GM21360 (cell line): Measurements from ENCODE around the gene ATOH8.
"Not testable (repeated sequence)": the region's sequence is repeated elsewhere in the genome, so short reads cannot be mapped to it uniquely, and the experiment has no call there.

ENCODE experiments used
- ATAC-seq: cut with Tn5 transposase; IDR thresholded peaks from one replicate; pipeline ENCODE4 v1.9.1; 2021; ENCODE audit warnings: mild to moderate bottlenecking, moderate library complexity; ENCODE audit not compliant: unreplicated experiment

The ATOH8 gene

GRCh38 chr2:85753525-85754312, at the start of gene ATOH8:
Gene ATOH8 (plus strand): TSS chr2:85753991. CDS start chr2:85754190, 199 bp downstream.
- no peak for ATAC-seq

- no peak for ATAC-seq
Measured at GRCh38 chr2:85704038-85704437, 49.8 kb upstream of the ATOH8 start.

GRCh38 chr2:85704800-85705679, 48.8 kb upstream of the ATOH8 start:
- peak; percentile 48 for ATAC-seq

DNA sequence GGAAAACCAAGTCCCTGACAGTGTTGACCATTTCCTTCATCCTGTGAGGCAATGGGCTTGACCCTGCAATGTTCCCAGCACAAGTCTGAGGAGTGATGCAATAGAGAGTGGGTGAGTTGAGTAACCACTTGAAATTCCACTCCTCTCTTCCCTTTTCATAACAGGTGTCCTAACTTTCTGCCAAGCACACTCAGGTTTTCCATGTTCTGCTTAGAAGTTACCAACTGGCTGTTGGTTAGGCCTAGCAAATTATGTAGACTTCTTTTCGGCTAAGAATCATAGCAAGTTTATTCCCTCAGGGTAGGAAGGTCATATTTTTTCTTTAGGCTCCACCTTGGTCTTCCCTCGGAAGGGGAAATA, 48.1 kb upstream of the ATOH8 start:
- ATAC-seq, result no peak

DNA sequence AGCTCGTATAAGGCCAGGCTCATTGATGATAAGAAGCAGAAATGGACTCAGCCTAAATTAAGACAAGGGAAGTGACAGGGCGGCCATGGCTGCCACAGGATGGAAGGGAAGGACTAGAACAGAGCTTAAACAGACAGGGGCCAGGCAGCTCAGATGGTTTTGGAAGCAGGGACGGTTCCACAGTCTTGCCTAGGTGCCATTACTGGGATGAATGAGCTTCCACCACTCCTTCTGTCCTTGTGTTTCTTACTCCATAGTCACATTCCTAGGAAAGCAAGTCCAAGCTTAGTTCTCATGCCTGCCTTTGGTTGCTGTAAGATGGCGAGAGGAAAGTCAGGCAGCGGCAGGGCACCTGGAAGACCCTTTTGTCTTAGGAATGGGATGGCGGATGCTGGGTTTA, 47.7 kb upstream of the ATOH8 start:
- no peak for ATAC-seq

GRCh38 chr2:85706599-85707296, 47.0 kb upstream of the ATOH8 start:
- no peak for ATAC-seq

DNA sequence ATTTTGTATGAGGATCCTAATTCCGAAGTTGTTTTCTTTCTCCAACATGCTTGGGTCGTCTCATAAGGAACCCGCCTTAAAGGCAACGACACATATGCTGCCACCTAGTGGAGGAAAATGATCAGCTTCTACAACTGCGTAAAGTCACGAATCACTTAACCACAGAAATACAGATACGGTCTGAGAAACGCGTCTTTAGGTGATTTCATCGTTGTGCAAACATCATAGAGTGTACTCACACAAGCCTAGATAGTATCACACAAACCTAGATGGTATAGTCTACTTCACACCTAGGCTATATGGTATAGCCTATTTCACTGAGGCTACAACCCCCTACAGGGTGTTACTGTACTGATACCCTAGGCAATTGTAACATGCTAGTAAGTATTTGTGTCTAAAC, 46.5 kb upstream of the ATOH8 start:
- no peak for ATAC-seq

DNA sequence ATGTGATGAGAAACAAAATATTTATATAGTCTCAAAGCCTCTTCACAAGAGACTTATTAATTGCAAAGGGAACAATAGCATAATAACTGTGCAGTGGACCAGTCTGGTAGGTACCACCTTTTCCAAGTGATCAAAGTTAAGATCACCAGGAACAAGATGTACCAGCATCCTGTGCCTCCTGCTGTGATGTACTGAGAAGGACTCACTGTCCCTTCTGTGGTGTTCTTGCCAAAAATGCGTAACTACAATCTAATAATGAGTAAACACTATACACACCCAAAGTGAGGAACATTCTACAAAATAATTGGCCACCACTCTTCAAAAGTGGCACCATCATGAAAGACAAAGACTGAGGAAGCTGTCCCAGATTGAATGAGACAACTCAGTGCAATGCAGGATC, 45.1 kb upstream of the ATOH8 start:
- ATAC-seq, result no peak

- ATAC-seq, result no peak
Measured at GRCh38 chr2:85709401-85709811, 44.4 kb upstream of the ATOH8 start.

- no peak for ATAC-seq
Measured at GRCh38 chr2:85710687-85711577, 42.9 kb upstream of the ATOH8 start.

- no peak for ATAC-seq
Measured at GRCh38 chr2:85711578-85712060, 42.2 kb upstream of the ATOH8 start.

GRCh38 chr2:85712336-85712735, 41.5 kb upstream of the ATOH8 start:
- no peak for ATAC-seq

- ATAC-seq, result no peak
Measured at GRCh38 chr2:85712849-85713612, 40.8 kb upstream of the ATOH8 start.

- ATAC-seq, result no peak
Measured at GRCh38 chr2:85713836-85714235, 40.0 kb upstream of the ATOH8 start.

DNA sequence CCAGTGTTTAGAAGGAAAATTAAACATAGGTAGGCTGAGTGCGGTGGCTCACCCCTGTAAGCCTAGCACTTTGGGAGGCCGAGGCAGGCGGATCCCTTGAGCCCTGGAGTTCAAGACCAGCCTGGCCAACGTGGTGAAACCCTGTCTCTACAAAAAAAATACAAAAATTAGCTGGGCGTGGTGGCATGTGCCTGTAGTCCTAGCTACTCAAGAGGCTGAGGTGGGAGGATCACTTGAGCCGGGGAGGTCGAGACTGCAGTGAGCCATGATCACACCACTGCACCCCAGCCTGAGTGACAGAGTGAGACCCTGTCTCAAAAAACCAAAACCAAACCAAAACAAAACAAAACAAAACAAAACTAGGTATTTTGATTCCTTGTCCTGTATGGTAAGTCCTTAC, 39.4 kb upstream of the ATOH8 start:
- not testable (repeated sequence) for ATAC-seq

DNA sequence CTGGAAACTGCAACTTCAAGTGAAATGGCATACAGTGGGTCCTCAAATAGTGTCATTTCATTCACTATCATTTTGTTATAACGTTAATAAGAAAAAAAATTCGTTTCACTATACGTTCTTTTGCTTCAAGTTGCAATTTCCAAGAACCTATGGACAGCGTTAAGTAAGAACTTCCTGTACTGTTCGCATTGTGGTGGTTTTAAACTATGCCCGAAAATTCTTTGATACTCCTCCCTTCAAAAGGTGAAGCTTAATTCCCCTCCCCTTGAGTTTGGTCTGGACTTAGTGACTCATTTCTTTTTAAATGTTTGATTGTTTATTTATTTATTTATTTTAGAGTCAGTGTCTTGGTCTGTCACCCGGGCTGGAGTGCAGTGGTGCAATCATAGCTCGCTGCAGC, 39.0 kb upstream of the ATOH8 start:
- no peak for ATAC-seq

- no peak for ATAC-seq
Measured at GRCh38 chr2:85716346-85716914, 37.4 kb upstream of the ATOH8 start.

DNA sequence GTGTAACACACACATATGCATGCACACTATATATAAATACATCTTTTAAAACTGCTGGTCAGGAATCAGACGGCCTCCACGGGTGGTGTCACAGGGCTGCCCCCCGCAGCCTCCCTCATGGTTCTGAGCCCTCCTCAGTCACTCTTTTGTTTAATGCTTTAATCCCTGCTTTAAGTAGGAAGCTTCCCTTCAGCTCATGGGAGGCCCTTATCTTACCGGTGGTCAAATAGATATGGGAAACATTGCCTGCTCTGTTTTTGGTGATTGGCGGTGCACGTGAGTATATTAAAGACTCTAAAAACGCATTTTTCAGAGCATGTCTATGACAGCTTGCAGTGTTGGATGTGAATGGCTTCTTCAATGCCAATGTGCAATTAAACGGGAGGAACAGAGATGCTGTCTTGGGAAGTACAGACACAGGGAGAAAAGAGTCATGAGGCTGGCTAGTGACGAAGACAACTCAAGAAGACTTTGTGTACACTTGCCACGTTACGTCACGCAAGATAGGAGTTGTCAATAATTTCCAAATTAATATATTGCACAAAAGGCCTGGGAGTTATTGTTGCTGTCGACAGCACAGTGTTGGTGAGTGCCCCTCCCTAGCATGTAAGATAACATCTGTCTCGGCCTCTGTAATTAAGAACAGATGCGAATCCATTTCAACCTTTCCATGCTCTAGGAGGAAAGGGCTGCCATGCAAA, 36.3 kb upstream of the ATOH8 start:
- ATAC-seq, result no peak

GRCh38 chr2:85718009-85718391, 35.8 kb upstream of the ATOH8 start:
- no peak for ATAC-seq
